ENCODE results near the gene ACMSD. TPM values are rescaled to one million over a fixed set of nuclear protein-coding genes. Genes with fewer than 3 reads are reported as not detected.

Gene ACMSD
- total and polyA plus RNA-seq, 2 experiments from 2014 or later: 6.7 to 8.6 TPM

DNA sequence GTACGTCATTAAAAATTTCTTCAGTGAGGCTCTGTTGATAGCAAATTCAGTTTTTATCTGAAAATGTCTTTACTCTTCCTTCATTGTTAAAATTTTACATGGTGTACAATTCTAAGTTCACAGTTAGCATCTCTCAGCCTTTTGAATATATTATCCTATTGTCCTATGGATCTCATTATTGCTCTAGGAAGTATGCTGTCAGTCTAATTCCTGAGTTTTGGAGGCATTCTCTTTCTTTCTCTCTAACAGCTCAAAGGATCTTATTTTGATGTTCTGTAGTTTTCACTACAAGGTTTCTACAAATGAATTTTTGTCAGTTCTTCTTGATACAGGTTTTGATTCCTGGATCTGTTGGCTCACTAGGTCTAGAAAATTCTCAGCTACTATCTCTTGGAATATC, 2.9 kb upstream of the ACMSD start:
- no peaks in the 10 kb centered on the region for H4K20me1 ChIP-seq (ENCODE audit: insufficient read depth, poor library complexity, severe bottlenecking)
- no peak overlapping the region for H3K4me3 ChIP-seq
- TF ChIP-seq, protein P1, sequence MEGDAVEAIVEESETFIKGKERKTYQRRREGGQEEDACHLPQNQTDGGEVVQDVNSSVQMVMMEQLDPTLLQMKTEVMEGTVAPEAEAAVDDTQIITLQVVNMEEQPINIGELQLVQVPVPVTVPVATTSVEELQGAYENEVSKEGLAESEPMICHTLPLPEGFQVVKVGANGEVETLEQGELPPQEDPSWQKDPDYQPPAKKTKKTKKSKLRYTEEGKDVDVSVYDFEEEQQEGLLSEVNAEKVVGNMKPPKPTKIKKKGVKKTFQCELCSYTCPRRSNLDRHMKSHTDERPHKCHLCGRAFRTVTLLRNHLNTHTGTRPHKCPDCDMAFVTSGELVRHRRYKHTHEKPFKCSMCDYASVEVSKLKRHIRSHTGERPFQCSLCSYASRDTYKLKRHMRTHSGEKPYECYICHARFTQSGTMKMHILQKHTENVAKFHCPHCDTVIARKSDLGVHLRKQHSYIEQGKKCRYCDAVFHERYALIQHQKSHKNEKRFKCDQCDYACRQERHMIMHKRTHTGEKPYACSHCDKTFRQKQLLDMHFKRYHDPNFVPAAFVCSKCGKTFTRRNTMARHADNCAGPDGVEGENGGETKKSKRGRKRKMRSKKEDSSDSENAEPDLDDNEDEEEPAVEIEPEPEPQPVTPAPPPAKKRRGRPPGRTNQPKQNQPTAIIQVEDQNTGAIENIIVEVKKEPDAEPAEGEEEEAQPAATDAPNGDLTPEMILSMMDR (IDR thresholded peaks at IDR 0.05; ENCODE audit: poor library complexity): no peak
- TF ChIP-seq EZH2 (IDR thresholded peaks at IDR 0.05; ENCODE audit: borderline replicate concordance) (no peak), EZH2phosphoT487 (IDR thresholded peaks at IDR 0.05; ENCODE audit: low read depth, severe bottlenecking, unreplicated experiment) (no peak)
- 97% methylated on average over 1 of the region's 1 CpG for WGBS (ENCODE audit: low lambda C conversion rate, missing lambda C conversion rate)
- H3K27me3 ChIP-seq: no peaks in the 10 kb centered on the region
- DNase-seq (ENCODE audit: low spot score): no peak
- no peak overlapping the region for H2AFZ ChIP-seq
- H3K27ac ChIP-seq: no peak overlapping the region
- peaks cover 14% of the 10 kb centered on the region for H3K4me1 ChIP-seq (ENCODE audit: insufficient read depth)
- no peaks in the 10 kb centered on the region for H3K9me2 ChIP-seq (replicated peaks; ENCODE audit: insufficient read depth)
- no peaks in the 10 kb centered on the region for H3K36me3 ChIP-seq (replicated peaks; ENCODE audit: insufficient read depth, low read depth)
- no peak overlapping the region for H3K4me2 ChIP-seq
- H3K9me3 ChIP-seq (ENCODE audit: low read depth): no peaks in the 10 kb centered on the region
- no peaks in the 10 kb centered on the region for H3K79me2 ChIP-seq

GRCh38 chr2:134836986-134837385, 1.4 kb upstream of the ACMSD start:
- Histone ChIP-seq H3K36me3 (replicated peaks; ENCODE audit: insufficient read depth, low read depth) (no peaks in the 10 kb centered on the region), H3K9me2 (replicated peaks; ENCODE audit: insufficient read depth) (no peaks in the 10 kb centered on the region), H3K79me2 (no peaks in the 10 kb centered on the region), H3K4me3 (no peak overlapping the region), H3K27ac (peak overlapping the region; percentile 36), H3K4me2 (no peak overlapping the region), H4K20me1 (ENCODE audit: insufficient read depth, poor library complexity, severe bottlenecking) (no peaks in the 10 kb centered on the region), H3K27me3 (no peaks in the 10 kb centered on the region), H3K9me3 (ENCODE audit: low read depth) (no peaks in the 10 kb centered on the region), H3K4me1 (ENCODE audit: insufficient read depth) (peaks cover 14% of the 10 kb centered on the region), H2AFZ (no peak overlapping the region)
- 41% methylated on average over 2 of the region's 2 CpGs for WGBS (ENCODE audit: low lambda C conversion rate, missing lambda C conversion rate)
- DNase-seq (ENCODE audit: low spot score): no peak
- TF ChIP-seq, protein P1 (IDR thresholded peaks at IDR 0.05; ENCODE audit: poor library complexity): no peak

DNA sequence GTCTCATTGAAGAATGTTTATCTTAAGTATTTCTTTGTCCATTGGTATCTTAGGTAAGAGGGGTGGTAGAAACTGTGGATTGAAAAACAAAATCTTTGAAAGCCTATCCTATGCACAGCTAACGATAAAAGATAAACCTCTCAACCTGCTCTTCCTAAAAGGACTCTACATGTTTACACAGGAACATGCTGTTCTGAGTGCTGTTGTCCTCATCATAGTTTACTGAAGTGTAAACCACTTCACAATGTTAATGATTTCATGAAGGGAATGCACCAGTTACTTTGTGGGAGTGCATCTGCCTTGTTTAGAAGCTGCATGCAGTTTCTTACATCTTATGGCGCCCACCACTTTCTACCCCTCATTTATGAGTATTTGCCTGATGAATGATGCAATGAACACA, 1.2 kb downstream of the ACMSD start:
- Histone ChIP-seq H3K4me3 (no peak overlapping the region), H3K79me2 (no peaks in the 10 kb centered on the region), H3K27ac (peak overlapping the region; percentile 39), H3K9me2 (replicated peaks; ENCODE audit: insufficient read depth) (no peaks in the 10 kb centered on the region), H4K20me1 (ENCODE audit: insufficient read depth, poor library complexity, severe bottlenecking) (no peaks in the 10 kb centered on the region), H2AFZ (no peak overlapping the region), H3K36me3 (replicated peaks; ENCODE audit: insufficient read depth, low read depth) (no peaks in the 10 kb centered on the region), H3K9me3 (ENCODE audit: low read depth) (no peaks in the 10 kb centered on the region), H3K4me1 (ENCODE audit: insufficient read depth) (peaks cover 14% of the 10 kb centered on the region), H3K4me2 (peak overlapping the region; percentile 47), H3K27me3 (no peaks in the 10 kb centered on the region)
- no peak for DNase-seq (ENCODE audit: low spot score)
- 73% methylated on average over 2 of the region's 2 CpGs for WGBS (ENCODE audit: low lambda C conversion rate, missing lambda C conversion rate)
- TF ChIP-seq, protein P1 (IDR thresholded peaks at IDR 0.05; ENCODE audit: poor library complexity): no peak
- no peak for TF ChIP-seq EZH2phosphoT487 (IDR thresholded peaks at IDR 0.05; ENCODE audit: low read depth, severe bottlenecking, unreplicated experiment)
- no peak for TF ChIP-seq EZH2 (IDR thresholded peaks at IDR 0.05; ENCODE audit: borderline replicate concordance)

DNA sequence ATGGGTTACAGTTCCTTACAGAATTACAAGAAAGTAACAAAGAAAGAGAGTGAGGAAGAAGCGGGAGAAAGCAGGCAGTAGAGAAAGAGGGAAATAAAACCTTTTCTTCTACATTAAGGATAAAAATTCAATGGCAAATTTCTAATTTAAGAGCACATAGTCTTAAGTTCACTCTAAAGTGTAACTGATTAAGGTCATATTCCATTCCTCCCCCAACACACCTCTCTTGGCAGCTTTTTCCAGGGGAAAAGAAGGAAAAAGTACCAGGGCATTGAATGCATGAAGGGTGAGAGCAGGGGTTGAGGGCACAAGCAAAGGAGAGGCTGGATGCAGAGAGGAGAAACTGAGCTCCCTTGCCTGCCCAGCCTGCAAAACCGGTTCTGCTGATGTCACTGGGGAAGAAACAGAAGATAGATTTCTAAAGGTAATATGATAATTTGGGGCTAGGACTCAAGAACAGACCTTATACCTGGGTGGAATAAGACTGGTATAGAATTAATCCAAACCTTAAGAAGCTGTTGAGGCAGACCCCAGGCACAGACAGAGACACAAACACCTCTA, 4.6 kb downstream of the ACMSD start:
- no peaks in the 10 kb centered on the region for H3K36me3 ChIP-seq (replicated peaks; ENCODE audit: insufficient read depth, low read depth)
- H3K27ac ChIP-seq: no peak overlapping the region
- no peaks in the 10 kb centered on the region for H3K79me2 ChIP-seq
- 85% methylated on average over 2 of the region's 2 CpGs for WGBS (ENCODE audit: low lambda C conversion rate, missing lambda C conversion rate)
- DNase-seq (ENCODE audit: low spot score): no peak
- no peak overlapping the region for H3K4me2 ChIP-seq
- H2AFZ ChIP-seq: no peak overlapping the region
- no peaks in the 10 kb centered on the region for H4K20me1 ChIP-seq (ENCODE audit: insufficient read depth, poor library complexity, severe bottlenecking)
- no peaks in the 10 kb centered on the region for H3K27me3 ChIP-seq
- H3K9me3 ChIP-seq (ENCODE audit: low read depth): no peaks in the 10 kb centered on the region
- peaks cover 7% of the 10 kb centered on the region for H3K4me1 ChIP-seq (ENCODE audit: insufficient read depth)
- TF ChIP-seq EZH2phosphoT487 (IDR thresholded peaks at IDR 0.05; ENCODE audit: low read depth, severe bottlenecking, unreplicated experiment) (no peak), EZH2 (IDR thresholded peaks at IDR 0.05; ENCODE audit: borderline replicate concordance) (no peak)
- TF ChIP-seq, protein P1 (IDR thresholded peaks at IDR 0.05; ENCODE audit: poor library complexity): no peak
- no peak overlapping the region for H3K4me3 ChIP-seq
- H3K9me2 ChIP-seq (replicated peaks; ENCODE audit: insufficient read depth): no peaks in the 10 kb centered on the region
